T-cell (primary cell): ENCODE data around the gene MMP2. TPM values are rescaled to one million over a fixed set of nuclear protein-coding genes. Genes with fewer than 3 reads are reported as not detected.

Experiments used
- ATAC-seq, 4 experiments: fragments of 200-7000 bp in 3 of 4; fragments of 150-1000 bp in 1 of 4; cut with Tn5 transposase; replicated peaks in 1 of 4; 1 replicate in 3 of 4; 2 replicates in 1 of 4; pipeline ENCODE4 v1.10.0; 2021; ENCODE audit warnings: moderate library complexity in 3 of 4, mild to moderate bottlenecking in 2 of 4, moderate number of reproducible peaks in 1 of 4
- CTCF ChIA-PET, 2 donors: fragments of 300-600 bp; sonication (Branson Sonifier 250); formaldehyde crosslinking; loops; one replicate each; lab custom pipeline; 2022; ENCODE audit warnings: antibody characterized with exemption in 2 of 2; lab: Charles Lee
- POLR2A ChIA-PET, 2 donors: fragments of 300-600 bp; sonication (Branson Sonifier 250); formaldehyde crosslinking; loops; one replicate each; lab custom pipeline; 2022; ENCODE audit warnings: antibody characterized with exemption in 2 of 2; lab: Charles Lee
- DNase-seq, 35 experiments: peaks; one replicate each; pipeline versions ENCODE4 v3.0.0 to v3.0.0-alpha.2; 2013 to 2023
- H3K27ac ChIP-seq: one replicate; pipeline ENCODE4 v1.5.1; 2013; ENCODE audit warnings: low read length
- H3K27me3 ChIP-seq, 2 experiments: replicated peaks in 1 of 2; 1 replicate in 1 of 2; 2 replicates in 1 of 2; pipeline versions ENCODE4 v1.6.1 to v1.7.0; 2013; ENCODE audit warnings: low read length in 1 of 2, mixed read lengths in 1 of 2; ENCODE audit not compliant: control insufficient read depth in 2 of 2, insufficient read depth in 2 of 2; ENCODE audit errors: extremely low read depth in 1 of 2
- H3K36me3 ChIP-seq, 2 donors: 1 replicate in 1 of 2; 2 replicates in 1 of 2; pipeline versions ENCODE4 v1.6.1 to v1.7.0; 2013; ENCODE audit warnings: low read length in 1 of 2; ENCODE audit not compliant: control insufficient read depth in 2 of 2, insufficient read depth in 1 of 2; ENCODE audit errors: extremely low read depth in 1 of 2
- H3K4me1 ChIP-seq, 2 experiments: 1 replicate in 1 of 2; 2 replicates in 1 of 2; pipeline versions ENCODE4 v1.6.1 to v1.7.0; 2013; ENCODE audit warnings: low read length in 2 of 2, mixed read lengths in 1 of 2; ENCODE audit not compliant: insufficient read depth in 2 of 2, control insufficient read depth in 1 of 2; ENCODE audit errors: extremely low read depth in 1 of 2
- H3K4me3 ChIP-seq, 2 donors: 1 replicate in 1 of 2; 2 replicates in 1 of 2; pipeline versions ENCODE4 v1.5.1 to v1.7.0; 2013; ENCODE audit warnings: mild to moderate bottlenecking in 2 of 2, low read length in 1 of 2, moderate library complexity in 1 of 2; ENCODE audit not compliant: control insufficient read depth in 1 of 2; ENCODE audit errors: extremely low read depth in 1 of 2
- H3K9me3 ChIP-seq: 2 replicates; pipeline ENCODE4 v1.7.0; 2013
- H3K27ac Mint-ChIP-seq, 2 donors: one replicate each; pipeline ENCODE4 v1.8.0; 2020 to 2021; ENCODE audit warnings: mild to moderate bottlenecking in 2 of 2, mixed read lengths in 2 of 2
- H3K27me3 Mint-ChIP-seq, 2 donors: one replicate each; pipeline ENCODE4 v1.8.0; 2021 to 2022; ENCODE audit warnings: mixed read lengths in 2 of 2
- H3K36me3 Mint-ChIP-seq: one replicate; pipeline ENCODE4 v1.8.0; 2021; ENCODE audit warnings: mixed read lengths
- H3K4me1 Mint-ChIP-seq, 3 donors: one replicate each; pipeline ENCODE4 v1.8.0; 2020 to 2022; ENCODE audit warnings: mixed read lengths in 3 of 3, mild to moderate bottlenecking in 1 of 3
- H3K4me3 Mint-ChIP-seq, 3 donors: one replicate each; pipeline ENCODE4 v1.8.0; 2020 to 2022; ENCODE audit warnings: mild to moderate bottlenecking in 3 of 3, mixed read lengths in 3 of 3, moderate library complexity in 3 of 3
- H3K9me3 Mint-ChIP-seq, 3 donors: one replicate each; pipeline ENCODE4 v1.8.0; 2020 to 2022; ENCODE audit warnings: mixed read lengths in 3 of 3
- WGBS: methylation state at CpG from one replicate; pipeline ENCODE4 v1.1.5; 2013; ENCODE audit warnings: missing lambda C conversion rate; ENCODE audit not compliant: insufficient coverage; 5-methylcytosine and 5-hydroxymethylcytosine counted together
- total RNA-seq, 35 experiments: library from RNA in 6 of 35; stranded (reverse) in 6 of 35; fragments of 120-200 nt in 1 of 35; gene quantifications; one replicate each; pipeline versions ENCODE4 v1.2.1 to v1.2.4 and lab custom pipeline; 2013 to 2026

Gene MMP2
- total RNA-seq, 5 donors from 2014 or later (not counting 1 experiment from before 2014, with no cell fraction given): 0.44 to 2.4 (median 1.8) TPM; not detected in 1

DNA sequence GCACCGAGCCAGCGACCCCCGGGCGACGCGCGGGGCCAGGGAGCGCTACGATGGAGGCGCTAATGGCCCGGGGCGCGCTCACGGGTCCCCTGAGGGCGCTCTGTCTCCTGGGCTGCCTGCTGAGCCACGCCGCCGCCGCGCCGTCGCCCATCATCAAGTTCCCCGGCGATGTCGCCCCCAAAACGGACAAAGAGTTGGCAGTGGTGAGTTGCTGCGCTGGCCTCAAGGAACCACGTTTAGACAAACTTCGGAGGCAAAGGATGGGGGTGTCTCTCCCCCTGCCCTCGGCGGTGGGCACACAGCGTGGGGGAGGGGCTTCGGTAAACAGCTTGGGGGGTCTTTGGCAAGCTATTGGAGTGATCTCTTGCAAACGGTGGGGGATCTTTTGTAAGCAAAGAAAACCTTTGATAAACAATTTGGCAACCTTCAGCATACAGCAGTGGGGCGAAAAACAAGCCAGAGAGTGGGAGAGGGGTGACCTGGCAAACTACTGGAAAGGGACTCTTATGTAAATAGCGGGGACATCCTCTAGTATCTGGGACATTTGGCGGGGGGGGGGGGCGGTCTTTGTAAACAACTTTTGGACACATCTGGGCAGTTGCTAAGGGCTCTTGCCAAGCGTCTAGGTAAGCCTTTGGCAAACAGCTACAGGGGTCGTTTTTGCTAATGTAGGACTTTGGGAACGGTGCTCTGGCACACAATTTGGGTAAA lies 587 bp downstream of the MMP2 start:
- H3K27ac Mint-ChIP-seq: peak overlapping the region in 1 of 2 donors; percentile 21
- peaks cover 37 to 45% of the 10 kb centered on the region in 2 donors for H3K27me3 Mint-ChIP-seq
- Histone ChIP-seq H3K9me3 (no peaks in the 10 kb centered on the region), H3K27ac (no peak overlapping the region), H3K27me3 (peaks cover 4 to 33% of the 10 kb centered on the region in 2 experiments), H3K4me1 (no peaks in the 10 kb centered on the region), H3K4me3 (no peak overlapping the region), H3K36me3 (no peaks in the 10 kb centered on the region)
- H3K36me3 Mint-ChIP-seq: no peaks in the 10 kb centered on the region
- H3K4me3 Mint-ChIP-seq: no peak overlapping the region
- ChIA-PET POLR2A (no interaction called here), CTCF (interaction anchor here in 1 of 2 donors (0.8 kb wide), 1 partner anchor 15 kb away, joined by 3 read pairs; no protein-coding TSS in a partner anchor)
- ATAC-seq: no peak
- H3K9me3 Mint-ChIP-seq: peaks cover 0 to 2% (median 0%) of the 10 kb centered on the region in 3 donors
- no peak for DNase-seq
- WGBS: 2% methylated on average over 35 of the region's 41 CpGs
- H3K4me1 Mint-ChIP-seq: peaks cover 0 to 6% (median 3%) of the 10 kb centered on the region in 3 donors

DNA sequence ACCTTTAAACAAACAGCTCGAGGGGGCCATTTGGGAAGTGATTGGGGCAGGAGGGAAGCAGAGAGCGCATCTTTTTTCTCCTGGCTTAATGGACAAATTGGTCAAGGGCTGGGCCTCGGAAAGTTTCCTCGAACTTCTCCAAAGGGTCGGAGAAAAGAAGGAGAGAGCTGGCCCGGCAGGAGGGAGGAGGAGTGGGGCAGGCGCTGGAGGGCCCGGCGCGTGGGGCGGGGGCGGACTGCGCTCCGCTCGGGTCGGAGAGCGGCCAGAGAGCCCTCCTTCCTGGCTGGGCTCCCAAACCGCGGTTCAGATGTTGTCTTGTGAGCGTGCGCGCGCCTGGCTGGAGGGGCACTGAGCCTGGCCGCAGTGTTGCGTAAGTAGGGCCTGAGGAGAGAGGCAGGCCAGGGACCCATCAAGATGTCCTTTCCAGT lies 1.2 kb downstream of the MMP2 start:
- peaks cover 0 to 6% (median 0%) of the 10 kb centered on the region in 3 donors for H3K9me3 Mint-ChIP-seq
- no peak for ATAC-seq
- Histone ChIP-seq H3K4me3 (no peak overlapping the region), H3K27me3 (peaks cover 4 to 33% of the 10 kb centered on the region in 2 experiments), H3K4me1 (no peaks in the 10 kb centered on the region), H3K36me3 (no peaks in the 10 kb centered on the region), H3K9me3 (no peaks in the 10 kb centered on the region), H3K27ac (no peak overlapping the region)
- WGBS: 3% methylated on average over 18 of the region's 25 CpGs
- POLR2A ChIA-PET: no interaction called here
- no peak overlapping the region for H3K4me3 Mint-ChIP-seq
- no peak overlapping the region for H3K27ac Mint-ChIP-seq
- CTCF ChIA-PET: interaction anchor here in 1 of 2 donors (0.8 kb wide), 1 partner anchor 16 kb away, joined by 3 read pairs; no protein-coding TSS in a partner anchor
- peaks cover 0 to 6% (median 3%) of the 10 kb centered on the region in 3 donors for H3K4me1 Mint-ChIP-seq
- no peak for DNase-seq
- no peaks in the 10 kb centered on the region for H3K36me3 Mint-ChIP-seq
- H3K27me3 Mint-ChIP-seq: peaks cover 37 to 49% of the 10 kb centered on the region in 2 donors

DNA sequence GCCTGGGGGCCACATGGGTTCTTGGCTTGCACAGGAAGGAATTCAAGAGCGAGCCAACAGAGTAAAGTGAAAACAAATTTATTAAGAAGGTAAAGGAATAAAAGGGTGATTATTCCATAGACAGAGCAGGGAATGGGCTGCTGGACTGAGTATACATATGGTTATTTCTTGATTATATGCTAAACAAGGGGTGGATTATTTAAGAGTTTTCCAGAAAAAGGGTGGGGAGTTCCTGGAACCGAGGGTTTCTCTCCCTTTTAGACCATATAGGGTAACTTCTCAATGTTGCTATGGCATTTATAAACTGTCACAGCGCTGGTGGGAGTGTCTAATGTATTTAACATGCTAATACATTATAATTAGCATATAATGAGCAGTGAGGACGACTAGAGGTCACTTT lies 2.0 kb downstream of the MMP2 start:
- CTCF ChIA-PET: no interaction called here
- ATAC-seq (no peak), DNase-seq (no peak)
- peaks cover 0 to 6% (median 3%) of the 10 kb centered on the region in 3 donors for H3K4me1 Mint-ChIP-seq
- Histone ChIP-seq H3K27me3 (peaks cover 4 to 33% of the 10 kb centered on the region in 2 experiments), H3K4me1 (no peaks in the 10 kb centered on the region), H3K36me3 (no peaks in the 10 kb centered on the region), H3K4me3 (no peak overlapping the region), H3K27ac (no peak overlapping the region), H3K9me3 (no peaks in the 10 kb centered on the region)
- no peak overlapping the region for H3K27ac Mint-ChIP-seq
- WGBS: 100% methylated on average over 1 of the region's 4 CpGs
- H3K4me3 Mint-ChIP-seq: no peak overlapping the region
- H3K9me3 Mint-ChIP-seq: peaks cover 0 to 6% (median 0%) of the 10 kb centered on the region in 3 donors
- POLR2A ChIA-PET: no interaction called here
- no peaks in the 10 kb centered on the region for H3K36me3 Mint-ChIP-seq
- H3K27me3 Mint-ChIP-seq: peaks cover 37 to 46% of the 10 kb centered on the region in 2 donors

DNA sequence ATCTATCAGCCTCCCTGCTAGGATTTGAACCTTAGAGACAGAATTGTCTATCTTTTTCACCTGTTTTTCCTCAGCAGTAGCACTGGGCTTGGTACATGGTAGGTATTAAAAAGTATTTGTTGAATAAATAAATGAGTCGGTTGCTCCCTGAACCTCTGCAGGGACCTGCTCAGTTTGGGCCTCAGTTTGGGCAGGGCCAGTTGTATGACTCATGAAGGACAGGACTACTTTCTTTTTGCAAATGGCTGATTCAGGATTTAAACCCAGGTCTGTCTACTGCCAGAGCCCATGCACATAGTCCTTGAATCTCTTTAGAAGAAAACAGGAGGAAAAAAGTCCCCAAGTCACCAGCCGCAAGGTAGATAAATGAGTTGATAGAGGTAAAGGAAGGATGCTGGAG lies 3.1 kb downstream of the MMP2 start:
- Histone ChIP-seq H3K36me3 (no peaks in the 10 kb centered on the region), H3K27me3 (peaks cover 4 to 33% of the 10 kb centered on the region in 2 experiments), H3K4me3 (no peak overlapping the region), H3K27ac (no peak overlapping the region), H3K4me1 (no peaks in the 10 kb centered on the region), H3K9me3 (no peaks in the 10 kb centered on the region)
- WGBS: 100% methylated on average over 1 of the region's 2 CpGs
- Mint-ChIP-seq H3K27ac (no peak overlapping the region), H3K4me1 (peaks cover 0 to 6% (median 3%) of the 10 kb centered on the region in 3 donors), H3K36me3 (no peaks in the 10 kb centered on the region), H3K4me3 (no peak overlapping the region), H3K27me3 (peaks cover 34 to 40% of the 10 kb centered on the region in 2 donors), H3K9me3 (peaks cover 0 to 6% (median 0%) of the 10 kb centered on the region in 3 donors)
- ChIA-PET CTCF (interaction anchor here in 1 of 2 donors (0.5 kb wide), 1 partner anchor 1532 kb away, joined by 3 read pairs; no protein-coding TSS in a partner anchor), POLR2A (no interaction called here)
- ATAC-seq: no peak
- no peak for DNase-seq

DNA sequence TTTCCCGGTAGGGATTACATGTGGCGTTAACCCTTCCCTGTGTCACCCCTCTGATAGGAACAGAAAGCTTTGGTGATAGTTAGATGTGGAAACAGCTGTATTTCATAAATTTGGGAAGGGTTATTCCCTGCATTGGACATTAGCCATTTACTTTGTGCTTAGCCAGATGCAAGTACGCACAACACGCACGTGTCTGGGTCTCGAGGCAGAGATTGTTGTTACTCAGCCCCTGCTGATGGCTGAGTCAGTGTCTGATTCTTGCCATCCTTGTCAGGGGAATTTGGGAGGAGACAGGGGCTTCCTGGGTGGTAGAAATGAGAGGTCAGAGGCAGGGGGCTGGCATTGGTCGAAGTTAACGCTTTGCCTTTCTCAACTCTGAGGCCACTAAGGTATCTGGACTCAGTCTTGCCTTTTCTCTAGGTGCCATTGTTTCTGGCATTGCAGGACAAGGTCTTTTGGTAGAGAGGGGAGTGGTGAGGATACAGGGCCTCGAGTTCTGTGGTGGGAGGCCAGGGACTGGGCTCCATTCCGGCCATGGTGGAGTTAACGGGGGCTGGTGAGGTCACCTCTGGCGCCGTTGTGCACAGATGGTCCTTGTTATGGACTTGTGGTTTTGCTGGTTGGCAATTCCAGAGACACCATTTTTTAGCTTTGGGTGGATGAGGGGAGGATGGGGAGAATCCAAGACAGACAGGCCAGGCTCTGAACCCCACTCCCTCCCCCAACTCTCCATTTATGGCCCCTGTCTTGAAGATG lies 8.2 kb downstream of the MMP2 start:
- H3K27me3 Mint-ChIP-seq: peaks cover 2 to 17% of the 10 kb centered on the region in 2 donors

DNA sequence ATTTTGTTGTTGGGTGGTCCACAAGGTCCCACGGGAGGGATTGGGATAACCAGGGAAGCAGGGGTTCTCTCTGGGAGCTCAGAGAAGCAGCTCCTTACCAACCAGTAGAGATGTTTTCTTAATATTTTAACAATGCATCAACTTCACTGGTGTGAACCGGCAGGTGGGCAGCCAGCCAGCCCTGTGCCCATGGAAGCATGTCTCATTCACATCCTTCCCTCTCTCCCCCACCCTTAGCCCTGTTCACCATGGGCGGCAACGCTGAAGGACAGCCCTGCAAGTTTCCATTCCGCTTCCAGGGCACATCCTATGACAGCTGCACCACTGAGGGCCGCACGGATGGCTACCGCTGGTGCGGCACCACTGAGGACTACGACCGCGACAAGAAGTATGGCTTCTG lies 9.3 kb downstream of the MMP2 start:
- H3K27ac Mint-ChIP-seq: no peak overlapping the region
- Histone ChIP-seq H3K36me3 (no peaks in the 10 kb centered on the region), H3K27me3 (peaks cover 0 to 10% of the 10 kb centered on the region in 2 experiments), H3K4me3 (no peak overlapping the region), H3K4me1 (no peaks in the 10 kb centered on the region), H3K9me3 (no peaks in the 10 kb centered on the region), H3K27ac (no peak overlapping the region)
- no peaks in the 10 kb centered on the region for H3K36me3 Mint-ChIP-seq
- POLR2A ChIA-PET: no interaction called here
- DNase-seq (no peak), ATAC-seq (no peak)
- H3K27me3 Mint-ChIP-seq: peaks cover 2 to 15% of the 10 kb centered on the region in 2 donors
- H3K4me3 Mint-ChIP-seq: no peak overlapping the region
- H3K4me1 Mint-ChIP-seq: no peaks in the 10 kb centered on the region
- peaks cover 0 to 6% (median 0%) of the 10 kb centered on the region in 3 donors for H3K9me3 Mint-ChIP-seq
- CTCF ChIA-PET: no interaction called here
- WGBS: 94% methylated on average over 11 of the region's 12 CpGs

More for the DNA sequence above, 8.2 kb downstream of the MMP2 start:
- H3K36me3 Mint-ChIP-seq: no peaks in the 10 kb centered on the region
- H3K9me3 Mint-ChIP-seq: peaks cover 0 to 6% (median 0%) of the 10 kb centered on the region in 3 donors
- H3K27ac ChIP-seq: no peak overlapping the region
- ChIA-PET CTCF (no interaction called here), POLR2A (no interaction called here)
- ATAC-seq (no peak), DNase-seq (no peak)
- no peaks in the 10 kb centered on the region for H3K4me1 Mint-ChIP-seq
- H3K27me3 ChIP-seq: peaks cover 0 to 10% of the 10 kb centered on the region in 2 experiments
- 82% methylated on average over 10 of the region's 13 CpGs for WGBS
- H3K4me1 ChIP-seq: no peaks in the 10 kb centered on the region
- H3K9me3 ChIP-seq: no peaks in the 10 kb centered on the region
- no peak overlapping the region for H3K4me3 Mint-ChIP-seq
- no peak overlapping the region for H3K27ac Mint-ChIP-seq
- H3K36me3 ChIP-seq: no peaks in the 10 kb centered on the region
- no peak overlapping the region for H3K4me3 ChIP-seq
